HFFc6 (cell line): ENCODE results near the gene LMNA. TPM values are rescaled to one million over a fixed set of nuclear protein-coding genes. Genes with fewer than 3 reads are reported as not detected.
"Not testable (repeated sequence)": the region's sequence is repeated elsewhere in the genome, so short reads cannot be mapped to it uniquely, and the experiment has no call there.

ENCODE experiments used
- DNase-seq: peaks from one replicate; pipeline ENCODE4 v3.0.0-alpha.2; 2018
- H3K27ac Mint-ChIP-seq: 2 replicates; pipeline ENCODE4 v1.8.0; 2020; ENCODE audit warnings: mild to moderate bottlenecking, mixed read lengths
- H3K27me3 Mint-ChIP-seq: 2 replicates; pipeline ENCODE4 v1.8.0; 2021; ENCODE audit warnings: mild to moderate bottlenecking, moderate library complexity, mixed read lengths; ENCODE audit not compliant: insufficient read depth
- H3K36me3 Mint-ChIP-seq: 2 replicates; pipeline ENCODE4 v1.8.0; 2021; ENCODE audit warnings: low read depth, mixed read lengths
- H3K4me1 Mint-ChIP-seq: 2 replicates; pipeline ENCODE4 v1.8.0; 2020; ENCODE audit warnings: low read depth, mixed read lengths
- H3K4me3 Mint-ChIP-seq: 2 replicates; pipeline ENCODE4 v1.8.0; 2020; ENCODE audit warnings: mild to moderate bottlenecking, moderate library complexity, mixed read lengths
- H3K9me3 Mint-ChIP-seq: 2 replicates; pipeline ENCODE4 v1.8.0; 2020; ENCODE audit warnings: mild to moderate bottlenecking, mixed read lengths
- total RNA-seq, 6 experiments: library from RNA; stranded (reverse); fragmentation: NEBNext Ultra II Directional; extraction: Animal tissue kit (Norgen Biotek cat#: 25700); gene quantifications; 2 replicates in 1 of 6; 3 replicates in 5 of 6; pipeline ENCODE4 v1.2.3, GENCODE V29; 2021
- TF ChIP-seq, protein P1 (sequence below): fragments of 200-600 bp; sonication (generic); IDR thresholded peaks from 2 replicates; pipeline ENCODE4 v1.5.0; 2021; ENCODE audit warnings: antibody characterized with exemption, mild to moderate bottlenecking

The LMNA gene
- total RNA-seq, 6 experiments from 2014 or later = 1,238 to 1,664 (median 1,535) TPM

DNA sequence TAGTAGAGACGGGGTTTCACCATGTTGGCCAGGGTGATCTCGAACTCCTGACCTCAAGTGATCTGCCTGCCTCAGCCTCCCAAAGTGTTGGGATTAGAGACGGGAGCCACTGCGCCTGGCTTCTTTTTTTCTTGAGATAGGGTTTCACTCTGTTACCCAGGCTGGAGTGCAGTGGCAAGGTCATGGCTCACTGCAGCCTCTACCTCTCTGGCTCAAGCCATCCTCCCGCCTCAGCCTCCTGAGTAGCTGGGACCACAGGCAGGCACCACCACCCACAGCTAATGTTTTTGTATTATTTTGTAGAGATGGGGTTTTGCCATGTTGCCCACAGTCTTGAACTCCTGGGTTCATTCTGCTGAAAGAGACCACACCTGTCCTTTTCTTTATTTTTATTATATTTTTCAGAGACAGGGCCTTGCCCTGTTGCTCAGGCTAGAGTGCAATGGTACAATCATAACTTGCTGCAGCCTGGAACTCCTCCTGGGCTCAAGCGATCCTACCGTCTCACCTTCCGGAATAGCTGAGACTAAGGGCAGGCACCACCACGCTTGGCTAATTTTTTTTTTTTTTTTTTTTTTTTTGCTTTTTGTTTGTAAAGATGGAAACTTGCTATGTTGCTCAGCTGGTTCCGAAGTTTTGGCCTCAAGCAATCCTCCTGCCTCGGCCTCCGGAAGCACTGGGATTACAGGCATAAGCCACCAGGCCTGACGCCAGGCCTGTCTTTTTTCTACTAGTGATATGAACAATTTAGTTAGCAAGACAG, 3.1 kb downstream of the LMNA start:
- peaks cover 65% of the 10 kb centered on the region for H3K4me1 Mint-ChIP-seq
- TF ChIP-seq, protein P1, sequence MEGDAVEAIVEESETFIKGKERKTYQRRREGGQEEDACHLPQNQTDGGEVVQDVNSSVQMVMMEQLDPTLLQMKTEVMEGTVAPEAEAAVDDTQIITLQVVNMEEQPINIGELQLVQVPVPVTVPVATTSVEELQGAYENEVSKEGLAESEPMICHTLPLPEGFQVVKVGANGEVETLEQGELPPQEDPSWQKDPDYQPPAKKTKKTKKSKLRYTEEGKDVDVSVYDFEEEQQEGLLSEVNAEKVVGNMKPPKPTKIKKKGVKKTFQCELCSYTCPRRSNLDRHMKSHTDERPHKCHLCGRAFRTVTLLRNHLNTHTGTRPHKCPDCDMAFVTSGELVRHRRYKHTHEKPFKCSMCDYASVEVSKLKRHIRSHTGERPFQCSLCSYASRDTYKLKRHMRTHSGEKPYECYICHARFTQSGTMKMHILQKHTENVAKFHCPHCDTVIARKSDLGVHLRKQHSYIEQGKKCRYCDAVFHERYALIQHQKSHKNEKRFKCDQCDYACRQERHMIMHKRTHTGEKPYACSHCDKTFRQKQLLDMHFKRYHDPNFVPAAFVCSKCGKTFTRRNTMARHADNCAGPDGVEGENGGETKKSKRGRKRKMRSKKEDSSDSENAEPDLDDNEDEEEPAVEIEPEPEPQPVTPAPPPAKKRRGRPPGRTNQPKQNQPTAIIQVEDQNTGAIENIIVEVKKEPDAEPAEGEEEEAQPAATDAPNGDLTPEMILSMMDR = no peak
- peak overlapping the region; percentile 95 for H3K4me3 Mint-ChIP-seq
- peaks cover 70% of the 10 kb centered on the region for H3K36me3 Mint-ChIP-seq
- peaks cover 29% of the 10 kb centered on the region for H3K9me3 Mint-ChIP-seq
- DNase-seq = no peak
- peak overlapping the region; percentile 98 for H3K27ac Mint-ChIP-seq
- H3K27me3 Mint-ChIP-seq = peaks cover 70% of the 10 kb centered on the region

- Mint-ChIP-seq H3K4me1 (peaks cover 65% of the 10 kb centered on the region), H3K4me3 (peak overlapping the region; percentile 95), H3K27ac (peak overlapping the region; percentile 98), H3K27me3 (peaks cover 77% of the 10 kb centered on the region), H3K36me3 (peaks cover 76% of the 10 kb centered on the region), H3K9me3 (peaks cover 33% of the 10 kb centered on the region)
- no peak for DNase-seq
- TF ChIP-seq, protein P1 = no peak
These were observed 3.8 kb downstream of the LMNA start for GRCh38 chr1:156118177-156118868.

- TF ChIP-seq, protein P1 = peak; percentile 23; the same call in 1 of the 2 replicates
- H3K36me3 Mint-ChIP-seq = peaks cover 81% of the 10 kb centered on the region
- peaks cover 30% of the 10 kb centered on the region for H3K9me3 Mint-ChIP-seq
- H3K4me1 Mint-ChIP-seq = peaks cover 69% of the 10 kb centered on the region
- H3K27me3 Mint-ChIP-seq = peaks cover 88% of the 10 kb centered on the region
- H3K4me3 Mint-ChIP-seq = peak overlapping the region; percentile 95
- H3K27ac Mint-ChIP-seq = peak overlapping the region; percentile 98
- no peak for DNase-seq
These were observed 5.1 kb downstream of the LMNA start for GRCh38 chr1:156119503-156120209.

DNA sequence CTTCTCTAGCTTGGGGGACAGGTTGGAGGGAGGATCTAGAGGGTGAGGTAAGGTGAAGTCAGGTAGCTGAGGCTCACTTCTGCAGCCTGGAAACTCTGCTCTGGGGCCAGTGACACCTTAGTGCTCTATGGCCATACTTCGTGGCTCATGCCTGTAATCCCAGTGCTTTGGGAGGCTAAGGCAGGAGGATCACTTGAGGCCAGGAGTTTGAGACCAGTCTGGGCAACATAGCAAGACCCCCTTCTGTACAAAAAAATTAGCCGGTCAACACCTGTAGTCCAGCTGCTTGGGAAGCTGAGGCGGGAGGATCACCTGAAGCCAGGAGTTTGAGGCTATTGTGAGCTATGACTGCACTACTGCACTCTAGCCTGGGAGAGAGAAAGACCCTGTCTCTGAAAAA, 5.8 kb downstream of the LMNA start:
- H3K27me3 Mint-ChIP-seq = peaks cover 88% of the 10 kb centered on the region
- DNase-seq = no peak
- peak overlapping the region; percentile 95 for H3K4me3 Mint-ChIP-seq
- peak overlapping the region; percentile 98 for H3K27ac Mint-ChIP-seq
- peaks cover 29% of the 10 kb centered on the region for H3K9me3 Mint-ChIP-seq
- TF ChIP-seq, protein P1 = no peak
- H3K4me1 Mint-ChIP-seq = peaks cover 76% of the 10 kb centered on the region
- H3K36me3 Mint-ChIP-seq = peaks cover 81% of the 10 kb centered on the region

- Mint-ChIP-seq H3K27me3 (peaks cover 86% of the 10 kb centered on the region), H3K27ac (peak overlapping the region; percentile 98), H3K36me3 (peaks cover 78% of the 10 kb centered on the region), H3K4me3 (peak overlapping the region; percentile 95), H3K4me1 (peaks cover 81% of the 10 kb centered on the region), H3K9me3 (peaks cover 23% of the 10 kb centered on the region)
- not testable (repeated sequence) for DNase-seq
These were observed 6.5 kb downstream of the LMNA start for GRCh38 chr1:156121005-156121404.
